ENCODE data around the gene CHMP6. TPM values are rescaled to one million over a fixed set of nuclear protein-coding genes. Genes with fewer than 3 reads are reported as not detected.

The CHMP6 gene
- total and polyA plus RNA-seq, 9 of the 15 experiments (the other 6 are each of a cell fraction or from before 2014, with no cell fraction given) = 0.25 to 30.4 (median 13.4) TPM

DNA sequence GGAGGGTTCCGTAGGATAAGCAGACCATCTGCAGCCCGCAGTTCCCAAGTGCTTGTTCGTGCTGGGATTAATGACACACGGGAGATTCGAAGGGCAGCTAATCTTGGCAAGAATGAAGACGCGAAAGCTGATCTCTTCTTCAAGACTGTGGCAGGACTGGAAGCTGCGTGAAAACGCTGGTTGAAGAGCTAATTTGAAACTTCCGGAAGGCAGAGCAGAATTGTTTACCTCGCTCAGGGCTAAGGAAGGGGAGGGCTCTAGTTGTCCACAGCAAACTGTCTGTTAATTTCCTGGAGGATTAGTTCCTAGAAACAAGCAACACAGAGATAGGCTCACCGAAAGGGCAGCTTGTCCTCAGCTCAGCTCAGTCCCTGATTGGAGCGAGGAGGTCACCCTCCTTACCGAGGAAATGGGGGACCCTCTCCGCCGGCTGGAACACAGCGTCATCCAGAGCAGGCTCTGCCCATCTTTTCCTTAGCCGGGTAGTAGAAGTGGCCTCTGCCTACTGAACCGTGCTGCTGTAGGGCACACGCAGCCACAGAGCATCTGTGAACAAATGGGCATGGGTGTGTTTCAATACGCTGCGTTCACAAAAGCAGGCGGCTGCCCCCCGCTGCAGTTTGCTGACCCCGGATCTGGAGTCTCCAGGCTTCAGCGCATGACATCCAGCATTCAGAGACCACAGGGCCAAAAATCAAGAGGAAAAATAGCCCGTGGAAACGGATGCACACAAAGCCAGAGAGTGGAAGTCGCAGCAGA, 26.6 kb downstream of the CHMP6 start (continued):
- TF ChIP-seq, protein P1, sequence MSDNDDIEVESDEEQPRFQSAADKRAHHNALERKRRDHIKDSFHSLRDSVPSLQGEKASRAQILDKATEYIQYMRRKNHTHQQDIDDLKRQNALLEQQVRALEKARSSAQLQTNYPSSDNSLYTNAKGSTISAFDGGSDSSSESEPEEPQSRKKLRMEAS (CRISPR knock-in tag; IDR thresholded peaks at IDR 0.05) = peak; percentile 60; the same call in 1 of the 2 replicates
- TF ChIP-seq, protein P2, sequence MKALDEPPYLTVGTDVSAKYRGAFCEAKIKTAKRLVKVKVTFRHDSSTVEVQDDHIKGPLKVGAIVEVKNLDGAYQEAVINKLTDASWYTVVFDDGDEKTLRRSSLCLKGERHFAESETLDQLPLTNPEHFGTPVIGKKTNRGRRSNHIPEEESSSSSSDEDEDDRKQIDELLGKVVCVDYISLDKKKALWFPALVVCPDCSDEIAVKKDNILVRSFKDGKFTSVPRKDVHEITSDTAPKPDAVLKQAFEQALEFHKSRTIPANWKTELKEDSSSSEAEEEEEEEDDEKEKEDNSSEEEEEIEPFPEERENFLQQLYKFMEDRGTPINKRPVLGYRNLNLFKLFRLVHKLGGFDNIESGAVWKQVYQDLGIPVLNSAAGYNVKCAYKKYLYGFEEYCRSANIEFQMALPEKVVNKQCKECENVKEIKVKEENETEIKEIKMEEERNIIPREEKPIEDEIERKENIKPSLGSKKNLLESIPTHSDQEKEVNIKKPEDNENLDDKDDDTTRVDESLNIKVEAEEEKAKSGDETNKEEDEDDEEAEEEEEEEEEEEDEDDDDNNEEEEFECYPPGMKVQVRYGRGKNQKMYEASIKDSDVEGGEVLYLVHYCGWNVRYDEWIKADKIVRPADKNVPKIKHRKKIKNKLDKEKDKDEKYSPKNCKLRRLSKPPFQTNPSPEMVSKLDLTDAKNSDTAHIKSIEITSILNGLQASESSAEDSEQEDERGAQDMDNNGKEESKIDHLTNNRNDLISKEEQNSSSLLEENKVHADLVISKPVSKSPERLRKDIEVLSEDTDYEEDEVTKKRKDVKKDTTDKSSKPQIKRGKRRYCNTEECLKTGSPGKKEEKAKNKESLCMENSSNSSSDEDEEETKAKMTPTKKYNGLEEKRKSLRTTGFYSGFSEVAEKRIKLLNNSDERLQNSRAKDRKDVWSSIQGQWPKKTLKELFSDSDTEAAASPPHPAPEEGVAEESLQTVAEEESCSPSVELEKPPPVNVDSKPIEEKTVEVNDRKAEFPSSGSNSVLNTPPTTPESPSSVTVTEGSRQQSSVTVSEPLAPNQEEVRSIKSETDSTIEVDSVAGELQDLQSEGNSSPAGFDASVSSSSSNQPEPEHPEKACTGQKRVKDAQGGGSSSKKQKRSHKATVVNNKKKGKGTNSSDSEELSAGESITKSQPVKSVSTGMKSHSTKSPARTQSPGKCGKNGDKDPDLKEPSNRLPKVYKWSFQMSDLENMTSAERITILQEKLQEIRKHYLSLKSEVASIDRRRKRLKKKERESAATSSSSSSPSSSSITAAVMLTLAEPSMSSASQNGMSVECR (CRISPR knock-in tag; IDR thresholded peaks at IDR 0.05) = 0 out of 2 replicates have a peak, but pooled peaks have one; percentile 31
- TF ChIP-seq ZNF830 (CRISPR knock-in tag; IDR thresholded peaks at IDR 0.05) (peak; percentile 18; the same call in 1 of the 2 replicates), SETDB1 (IDR thresholded peaks at IDR 0.05; ENCODE audit: low read length) (no peak), NR2C1 (IDR thresholded peaks at IDR 0.05) (no peak), NR2C1 (tag; IDR thresholded peaks at IDR 0.05) (no peak), BDP1 (IDR thresholded peaks at IDR 0.05; ENCODE audit: insufficient read depth, insufficient read length) (no peak)
- TF ChIP-seq, protein P3, sequence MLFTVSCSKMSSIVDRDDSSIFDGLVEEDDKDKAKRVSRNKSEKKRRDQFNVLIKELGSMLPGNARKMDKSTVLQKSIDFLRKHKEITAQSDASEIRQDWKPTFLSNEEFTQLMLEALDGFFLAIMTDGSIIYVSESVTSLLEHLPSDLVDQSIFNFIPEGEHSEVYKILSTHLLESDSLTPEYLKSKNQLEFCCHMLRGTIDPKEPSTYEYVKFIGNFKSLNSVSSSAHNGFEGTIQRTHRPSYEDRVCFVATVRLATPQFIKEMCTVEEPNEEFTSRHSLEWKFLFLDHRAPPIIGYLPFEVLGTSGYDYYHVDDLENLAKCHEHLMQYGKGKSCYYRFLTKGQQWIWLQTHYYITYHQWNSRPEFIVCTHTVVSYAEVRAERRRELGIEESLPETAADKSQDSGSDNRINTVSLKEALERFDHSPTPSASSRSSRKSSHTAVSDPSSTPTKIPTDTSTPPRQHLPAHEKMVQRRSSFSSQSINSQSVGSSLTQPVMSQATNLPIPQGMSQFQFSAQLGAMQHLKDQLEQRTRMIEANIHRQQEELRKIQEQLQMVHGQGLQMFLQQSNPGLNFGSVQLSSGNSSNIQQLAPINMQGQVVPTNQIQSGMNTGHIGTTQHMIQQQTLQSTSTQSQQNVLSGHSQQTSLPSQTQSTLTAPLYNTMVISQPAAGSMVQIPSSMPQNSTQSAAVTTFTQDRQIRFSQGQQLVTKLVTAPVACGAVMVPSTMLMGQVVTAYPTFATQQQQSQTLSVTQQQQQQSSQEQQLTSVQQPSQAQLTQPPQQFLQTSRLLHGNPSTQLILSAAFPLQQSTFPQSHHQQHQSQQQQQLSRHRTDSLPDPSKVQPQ (CRISPR knock-in tag; IDR thresholded peaks at IDR 0.05; ENCODE audit: borderline replicate concordance) = no peak
- TF ChIP-seq, protein P4, sequence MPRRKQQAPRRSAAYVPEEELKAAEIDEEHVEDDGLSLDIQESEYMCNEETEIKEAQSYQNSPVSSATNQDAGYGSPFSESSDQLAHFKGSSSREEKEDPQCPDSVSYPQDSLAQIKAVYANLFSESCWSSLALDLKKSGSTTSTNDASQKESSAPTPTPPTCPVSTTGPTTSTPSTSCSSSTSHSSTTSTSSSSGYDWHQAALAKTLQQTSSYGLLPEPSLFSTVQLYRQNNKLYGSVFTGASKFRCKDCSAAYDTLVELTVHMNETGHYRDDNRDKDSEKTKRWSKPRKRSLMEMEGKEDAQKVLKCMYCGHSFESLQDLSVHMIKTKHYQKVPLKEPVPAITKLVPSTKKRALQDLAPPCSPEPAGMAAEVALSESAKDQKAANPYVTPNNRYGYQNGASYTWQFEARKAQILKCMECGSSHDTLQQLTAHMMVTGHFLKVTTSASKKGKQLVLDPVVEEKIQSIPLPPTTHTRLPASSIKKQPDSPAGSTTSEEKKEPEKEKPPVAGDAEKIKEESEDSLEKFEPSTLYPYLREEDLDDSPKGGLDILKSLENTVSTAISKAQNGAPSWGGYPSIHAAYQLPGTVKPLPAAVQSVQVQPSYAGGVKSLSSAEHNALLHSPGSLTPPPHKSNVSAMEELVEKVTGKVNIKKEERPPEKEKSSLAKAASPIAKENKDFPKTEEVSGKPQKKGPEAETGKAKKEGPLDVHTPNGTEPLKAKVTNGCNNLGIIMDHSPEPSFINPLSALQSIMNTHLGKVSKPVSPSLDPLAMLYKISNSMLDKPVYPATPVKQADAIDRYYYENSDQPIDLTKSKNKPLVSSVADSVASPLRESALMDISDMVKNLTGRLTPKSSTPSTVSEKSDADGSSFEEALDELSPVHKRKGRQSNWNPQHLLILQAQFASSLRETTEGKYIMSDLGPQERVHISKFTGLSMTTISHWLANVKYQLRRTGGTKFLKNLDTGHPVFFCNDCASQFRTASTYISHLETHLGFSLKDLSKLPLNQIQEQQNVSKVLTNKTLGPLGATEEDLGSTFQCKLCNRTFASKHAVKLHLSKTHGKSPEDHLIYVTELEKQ (CRISPR knock-in tag; IDR thresholded peaks at IDR 0.05) = no peak
- TF ChIP-seq, protein P5, sequence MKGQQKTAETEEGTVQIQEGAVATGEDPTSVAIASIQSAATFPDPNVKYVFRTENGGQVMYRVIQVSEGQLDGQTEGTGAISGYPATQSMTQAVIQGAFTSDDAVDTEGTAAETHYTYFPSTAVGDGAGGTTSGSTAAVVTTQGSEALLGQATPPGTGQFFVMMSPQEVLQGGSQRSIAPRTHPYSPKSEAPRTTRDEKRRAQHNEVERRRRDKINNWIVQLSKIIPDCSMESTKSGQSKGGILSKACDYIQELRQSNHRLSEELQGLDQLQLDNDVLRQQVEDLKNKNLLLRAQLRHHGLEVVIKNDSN (CRISPR knock-in tag; IDR thresholded peaks at IDR 0.05) = no peak; the same call in 1 of the 2 replicates
- TF ChIP-seq, protein P6, sequence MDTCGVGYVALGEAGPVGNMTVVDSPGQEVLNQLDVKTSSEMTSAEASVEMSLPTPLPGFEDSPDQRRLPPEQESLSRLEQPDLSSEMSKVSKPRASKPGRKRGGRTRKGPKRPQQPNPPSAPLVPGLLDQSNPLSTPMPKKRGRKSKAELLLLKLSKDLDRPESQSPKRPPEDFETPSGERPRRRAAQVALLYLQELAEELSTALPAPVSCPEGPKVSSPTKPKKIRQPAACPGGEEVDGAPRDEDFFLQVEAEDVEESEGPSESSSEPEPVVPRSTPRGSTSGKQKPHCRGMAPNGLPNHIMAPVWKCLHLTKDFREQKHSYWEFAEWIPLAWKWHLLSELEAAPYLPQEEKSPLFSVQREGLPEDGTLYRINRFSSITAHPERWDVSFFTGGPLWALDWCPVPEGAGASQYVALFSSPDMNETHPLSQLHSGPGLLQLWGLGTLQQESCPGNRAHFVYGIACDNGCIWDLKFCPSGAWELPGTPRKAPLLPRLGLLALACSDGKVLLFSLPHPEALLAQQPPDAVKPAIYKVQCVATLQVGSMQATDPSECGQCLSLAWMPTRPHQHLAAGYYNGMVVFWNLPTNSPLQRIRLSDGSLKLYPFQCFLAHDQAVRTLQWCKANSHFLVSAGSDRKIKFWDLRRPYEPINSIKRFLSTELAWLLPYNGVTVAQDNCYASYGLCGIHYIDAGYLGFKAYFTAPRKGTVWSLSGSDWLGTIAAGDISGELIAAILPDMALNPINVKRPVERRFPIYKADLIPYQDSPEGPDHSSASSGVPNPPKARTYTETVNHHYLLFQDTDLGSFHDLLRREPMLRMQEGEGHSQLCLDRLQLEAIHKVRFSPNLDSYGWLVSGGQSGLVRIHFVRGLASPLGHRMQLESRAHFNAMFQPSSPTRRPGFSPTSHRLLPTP (IDR thresholded peaks at IDR 0.05; ENCODE audit: borderline replicate concordance, extremely low read depth, insufficient read length) = no peak
